IPS-NIHi11 (cell line): ENCODE results near the gene VWA5B1.

Experiments
- DNase-seq: peaks from one replicate; pipeline ENCODE4 v3.0.0; 2012; ENCODE audit warnings: mixed read lengths, low spot score

VWA5B1 gene

GRCh38 chr1:20389571-20389970, 98.9 kb downstream of the VWA5B1 start:
- DNase-seq, result no peak

- DNase-seq, result no peak
Measured at GRCh38 chr1:20390589-20391331, 100.1 kb downstream of the VWA5B1 start.

GRCh38 chr1:20395255-20395654, 104.6 kb downstream of the VWA5B1 start:
- DNase-seq, result no peak

- DNase-seq, result no peak
Measured at GRCh38 chr1:20398744-20399143, 108.1 kb downstream of the VWA5B1 start.

- no peak for DNase-seq
Measured at GRCh38 chr1:20399196-20399595, 108.5 kb downstream of the VWA5B1 start.

- no peak for DNase-seq
Measured at GRCh38 chr1:20399606-20400180, 109.0 kb downstream of the VWA5B1 start.

GRCh38 chr1:20400341-20401177, 109.9 kb downstream of the VWA5B1 start:
- no peak for DNase-seq

- DNase-seq, result no peak
Measured at GRCh38 chr1:20401405-20402010, 110.8 kb downstream of the VWA5B1 start.

GRCh38 chr1:20402585-20403422, 112.1 kb downstream of the VWA5B1 start:
- DNase-seq, result no peak

GRCh38 chr1:20403423-20404145, 112.9 kb downstream of the VWA5B1 start:
- no peak for DNase-seq

- DNase-seq, result peak; percentile 63
Measured at GRCh38 chr1:20404466-20404865, 113.8 kb downstream of the VWA5B1 start.
